Chondrocyte (in vitro differentiated cells): ENCODE data around the gene TMEM175. TPM values are rescaled to one million over a fixed set of nuclear protein-coding genes. Genes with fewer than 3 reads are reported as not detected.

ENCODE experiments used
- DNase-seq: peaks from one replicate; pipeline ENCODE4 v3.0.0; 2021; ENCODE audit warnings: mixed read lengths, low spot score
- H3K27ac Mint-ChIP-seq: one replicate; pipeline ENCODE4 v1.8.0; 2021; ENCODE audit warnings: mild to moderate bottlenecking, moderate library complexity, mixed read lengths; ENCODE audit not compliant: unreplicated experiment
- H3K27me3 Mint-ChIP-seq: 2 replicates; pipeline ENCODE4 v1.8.0; 2021; ENCODE audit warnings: low read depth, mixed read lengths
- H3K36me3 Mint-ChIP-seq: 2 replicates; pipeline ENCODE4 v1.8.0; 2021; ENCODE audit warnings: low read depth, mixed read lengths
- H3K4me1 Mint-ChIP-seq: 2 replicates; pipeline ENCODE4 v1.8.0; 2021; ENCODE audit warnings: low read depth, mild to moderate bottlenecking, mixed read lengths
- H3K4me3 Mint-ChIP-seq: one replicate; pipeline ENCODE4 v1.8.0; 2021; ENCODE audit warnings: mild to moderate bottlenecking, moderate library complexity, mixed read lengths; ENCODE audit not compliant: unreplicated experiment
- H3K9me3 Mint-ChIP-seq: 2 replicates; pipeline ENCODE4 v1.8.0; 2021; ENCODE audit warnings: low read depth, mixed read lengths
- CTCF ChIP-seq: fragments of 200-600 bp; sonication (generic); IDR thresholded peaks from 2 replicates; pipeline ENCODE4 v1.5.0; 2021; ENCODE audit warnings: antibody characterized with exemption, mild to moderate bottlenecking, moderate library complexity
- total RNA-seq: library from RNA; stranded (reverse); gene quantifications from 3 replicates; pipeline ENCODE4 v1.2.1, GENCODE V29; 2021

The TMEM175 gene
- total RNA-seq, 1 donor from 2014 or later: 26.1 TPM

DNA sequence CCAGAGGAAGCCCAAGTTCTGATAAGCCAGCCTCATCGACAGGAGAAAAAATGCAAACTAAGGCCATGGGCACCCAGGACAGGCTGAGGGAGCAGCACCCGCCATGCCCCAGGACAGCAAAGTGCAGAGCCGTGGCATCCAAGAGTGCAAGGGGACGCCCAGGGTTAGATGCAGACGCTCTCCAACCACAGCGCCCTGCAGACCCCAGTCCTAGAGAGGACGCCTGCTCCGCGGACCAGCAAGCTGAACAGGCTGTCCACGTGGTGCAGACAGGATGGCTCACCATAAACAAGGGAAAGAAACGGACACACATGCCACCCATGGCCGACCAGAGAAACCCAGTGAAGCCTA, 32.7 kb upstream of the TMEM175 start:
- no peak for TF ChIP-seq CTCF

DNA sequence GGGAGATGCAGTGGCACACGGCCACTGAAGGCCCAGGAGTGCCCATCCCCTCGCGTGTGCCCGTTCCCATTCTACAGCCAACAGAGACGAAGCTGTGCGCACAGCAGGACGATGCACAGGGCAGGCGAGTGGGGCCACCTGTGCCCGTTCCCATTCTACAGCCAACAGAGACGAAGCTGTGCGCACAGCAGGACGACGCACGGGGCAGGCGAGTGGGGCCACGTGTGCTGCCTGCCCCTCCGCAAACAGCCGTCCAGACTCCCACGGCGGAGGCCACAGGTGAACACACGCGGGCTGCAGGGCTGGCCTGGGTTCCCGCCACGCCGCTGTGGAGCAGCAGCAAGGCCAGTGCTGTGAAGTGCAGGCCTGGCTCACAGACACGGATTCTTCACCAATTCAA, 32.2 kb upstream of the TMEM175 start:
- DNase-seq: no peak
- Mint-ChIP-seq H3K4me1 (peaks cover 3% of the 10 kb centered on the region), H3K36me3 (peaks cover 10% of the 10 kb centered on the region), H3K4me3 (no peak overlapping the region), H3K9me3 (no peaks in the 10 kb centered on the region), H3K27ac (no peak overlapping the region), H3K27me3 (no peaks in the 10 kb centered on the region)
- no peak for TF ChIP-seq CTCF

More for the DNA sequence above, 32.7 kb upstream of the TMEM175 start:
- Mint-ChIP-seq H3K9me3 (no peaks in the 10 kb centered on the region), H3K27me3 (no peaks in the 10 kb centered on the region), H3K4me3 (no peak overlapping the region), H3K4me1 (peaks cover 3% of the 10 kb centered on the region), H3K27ac (no peak overlapping the region), H3K36me3 (peaks cover 10% of the 10 kb centered on the region)
- no peak for DNase-seq

- Mint-ChIP-seq H3K4me1 (peaks cover 3% of the 10 kb centered on the region), H3K27ac (no peak overlapping the region), H3K4me3 (no peak overlapping the region), H3K36me3 (peaks cover 10% of the 10 kb centered on the region), H3K27me3 (no peaks in the 10 kb centered on the region), H3K9me3 (no peaks in the 10 kb centered on the region)
- TF ChIP-seq CTCF: no peak
- no peak for DNase-seq
Observed at GRCh38 chr4:900721-901120, 31.5 kb upstream of the TMEM175 start.

DNA sequence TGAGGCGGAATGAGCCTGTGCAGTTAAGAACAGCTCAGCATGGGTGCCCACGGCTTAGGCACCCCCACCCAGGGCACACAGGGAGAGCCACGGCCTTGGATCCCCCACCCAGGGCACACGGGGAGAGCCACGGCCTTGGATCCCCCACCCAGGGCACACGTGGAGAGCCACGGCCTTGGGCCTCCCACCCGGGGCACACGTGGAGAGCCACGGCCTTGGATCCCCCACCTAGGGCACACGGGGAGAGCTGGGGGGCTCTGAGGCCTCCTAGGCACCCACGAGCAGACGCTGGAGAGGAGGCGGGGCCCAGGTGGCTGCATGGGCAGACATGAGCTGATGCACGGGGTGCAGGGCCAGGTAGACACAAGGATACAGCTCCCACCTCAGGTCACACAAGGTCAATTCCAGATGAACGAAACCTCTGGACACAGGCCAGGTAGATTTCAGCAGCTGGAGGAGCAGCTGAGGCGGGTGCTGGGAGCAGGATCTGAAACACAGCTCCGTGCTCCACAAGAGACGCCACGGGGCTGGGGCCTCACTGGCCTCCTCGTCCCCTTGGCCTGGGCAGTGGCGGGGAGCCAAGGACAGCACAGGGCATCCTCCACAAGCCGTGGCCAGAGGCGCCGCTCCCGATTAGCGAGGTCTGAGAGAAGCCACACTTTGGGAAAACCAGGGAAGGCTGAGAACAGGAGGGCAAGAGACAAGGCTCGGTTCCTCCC, 30.9 kb upstream of the TMEM175 start:
- Mint-ChIP-seq H3K36me3 (peaks cover 10% of the 10 kb centered on the region), H3K4me1 (peaks cover 3% of the 10 kb centered on the region), H3K4me3 (no peak overlapping the region), H3K27me3 (no peaks in the 10 kb centered on the region), H3K9me3 (no peaks in the 10 kb centered on the region), H3K27ac (no peak overlapping the region)
- no peak for DNase-seq
- no peak for TF ChIP-seq CTCF

DNA sequence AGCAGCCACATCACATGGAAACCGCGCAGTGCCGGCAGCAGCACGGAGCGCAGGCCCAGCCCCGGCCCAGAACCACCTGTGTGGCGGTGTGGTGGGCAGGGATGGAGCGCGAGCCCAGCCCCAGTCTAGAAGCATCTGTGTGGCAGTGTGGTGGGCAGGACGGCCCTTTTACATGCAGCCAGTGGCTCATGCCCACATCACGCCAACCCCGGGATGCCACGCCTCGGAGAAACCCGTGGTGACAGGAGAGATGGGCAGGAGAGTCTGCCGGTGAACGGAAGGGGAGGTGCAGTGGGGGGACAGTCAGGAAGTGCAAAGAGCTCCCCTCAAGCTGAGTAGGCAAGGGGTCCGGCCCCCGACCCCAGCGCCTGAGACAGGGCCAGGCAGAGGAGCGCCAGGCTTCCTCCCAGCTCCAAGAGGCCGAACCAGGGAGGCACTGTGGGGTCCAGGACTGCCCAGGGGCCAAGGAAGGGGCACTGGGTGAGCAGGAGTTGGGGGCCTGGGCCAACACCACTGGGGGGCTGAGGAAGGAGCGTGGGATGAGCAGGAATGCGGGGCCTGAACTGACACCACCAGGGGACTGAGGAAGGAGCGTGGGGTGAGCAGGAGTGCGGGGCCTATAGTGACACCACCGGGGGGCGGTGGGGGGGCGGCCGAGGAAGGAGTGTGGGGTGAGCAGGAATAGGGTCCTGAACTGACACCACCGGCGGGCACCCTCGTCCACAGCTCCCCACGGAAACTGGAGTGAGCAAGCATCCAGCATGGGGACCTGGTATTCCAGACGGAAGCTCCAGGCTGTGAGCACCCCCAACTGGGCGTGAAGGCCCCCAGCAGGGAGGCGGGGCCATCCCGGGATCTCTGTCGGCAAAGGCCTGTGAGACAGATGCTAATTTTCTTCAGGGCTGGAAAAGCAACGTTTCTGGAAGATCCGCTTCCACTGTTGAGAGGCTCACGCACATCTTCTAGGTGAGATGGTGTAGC, 28.9 kb upstream of the TMEM175 start:
- TF ChIP-seq CTCF: no peak
- no peak overlapping the region for H3K27ac Mint-ChIP-seq

More for the DNA sequence above, 28.9 kb upstream of the TMEM175 start:
- peaks cover 3% of the 10 kb centered on the region for H3K4me1 Mint-ChIP-seq
- no peaks in the 10 kb centered on the region for H3K9me3 Mint-ChIP-seq
- no peak for DNase-seq
- no peak overlapping the region for H3K4me3 Mint-ChIP-seq
- peaks cover 7% of the 10 kb centered on the region for H3K36me3 Mint-ChIP-seq
- no peaks in the 10 kb centered on the region for H3K27me3 Mint-ChIP-seq
